DOHH2 (cell line): ENCODE data around the gene BCOR.

Source experiments
- CTCF ChIP-seq: fragments of 200-600 bp; sonication (generic); IDR thresholded peaks from one replicate; pipeline ENCODE4 v1.5.1; 2014; ENCODE audit warnings: antibody characterized with exemption, mild to moderate bottlenecking, low read depth, low read length; ENCODE audit not compliant: poor library complexity, severe bottlenecking
- EZH2phosphoT487 ChIP-seq: fragments of 200-600 bp; sonication (generic); IDR thresholded peaks from 2 replicates; pipeline ENCODE4 v1.6.1; 2017; ENCODE audit warnings: borderline replicate concordance, mild to moderate bottlenecking, antibody characterized with exemption, low read length, moderate library complexity, mixed read lengths

GRCh38 chrX:40082447-40083119, 15.2 kb downstream of the BCOR start:
- TF ChIP-seq CTCF (no peak), EZH2phosphoT487 (no peak)
